Measurements from ENCODE around the gene CLPSL1.

CLPSL1 gene

DNA sequence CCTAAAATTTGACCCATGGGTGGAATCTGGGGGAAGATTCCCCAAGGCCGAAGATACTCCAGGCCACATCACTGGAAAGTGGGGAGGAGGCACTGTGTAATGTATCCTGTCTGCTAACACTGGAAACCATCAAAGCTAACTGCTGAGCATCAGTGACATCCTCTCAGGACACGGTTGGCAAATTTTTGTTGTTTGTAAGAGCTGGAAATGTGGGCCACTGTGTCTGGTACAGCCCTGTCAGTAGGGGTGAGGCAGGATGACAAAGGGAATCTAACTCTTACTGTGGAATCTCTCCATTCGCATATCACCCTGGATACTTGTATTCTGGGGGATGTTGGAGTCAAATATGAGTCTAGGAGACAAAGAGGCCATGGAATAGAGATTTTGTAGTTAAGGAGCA, 21.4 kb upstream of the CLPSL1 start:
- DNase-seq, result no peak

- DNase-seq, result no peak
Observed at GRCh38 chr6:35765739-35766138, 15.1 kb upstream of the CLPSL1 start.

DNA sequence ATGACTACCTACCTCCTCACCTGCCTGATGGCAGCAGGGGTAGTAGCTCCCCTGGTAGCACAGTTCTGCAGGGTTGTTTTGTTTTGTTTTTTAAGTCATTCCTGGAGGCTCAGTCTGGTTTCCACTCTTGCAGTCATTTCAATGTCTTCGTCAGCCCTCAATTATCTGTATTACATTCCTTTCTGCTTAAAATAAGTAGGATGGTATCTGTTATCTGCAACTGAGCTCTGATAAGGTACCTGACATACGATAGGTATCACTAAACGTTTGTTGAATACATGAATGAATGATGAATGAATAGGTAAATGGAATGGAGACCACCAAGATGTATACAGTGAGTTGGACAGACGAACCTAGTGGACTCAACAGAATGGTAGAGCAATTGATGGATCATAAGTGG, 11.6 kb upstream of the CLPSL1 start:
- DNase-seq, result no peak

DNA sequence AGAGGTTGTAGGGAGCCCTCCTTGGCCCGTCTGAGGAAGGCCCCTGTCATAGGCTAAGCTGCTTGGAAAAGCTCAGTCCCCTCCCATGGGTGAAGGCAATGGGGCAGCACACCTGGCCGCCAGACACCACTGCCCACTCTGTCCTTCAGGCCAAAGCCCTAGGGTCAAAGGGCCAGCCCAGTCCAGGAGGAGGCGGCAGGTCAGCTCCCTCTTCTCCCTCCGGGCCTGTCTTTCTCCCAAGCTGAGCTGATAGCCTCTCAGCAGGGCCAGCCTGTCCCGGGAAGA, 9.5 kb upstream of the CLPSL1 start:
- no peak for DNase-seq

DNA sequence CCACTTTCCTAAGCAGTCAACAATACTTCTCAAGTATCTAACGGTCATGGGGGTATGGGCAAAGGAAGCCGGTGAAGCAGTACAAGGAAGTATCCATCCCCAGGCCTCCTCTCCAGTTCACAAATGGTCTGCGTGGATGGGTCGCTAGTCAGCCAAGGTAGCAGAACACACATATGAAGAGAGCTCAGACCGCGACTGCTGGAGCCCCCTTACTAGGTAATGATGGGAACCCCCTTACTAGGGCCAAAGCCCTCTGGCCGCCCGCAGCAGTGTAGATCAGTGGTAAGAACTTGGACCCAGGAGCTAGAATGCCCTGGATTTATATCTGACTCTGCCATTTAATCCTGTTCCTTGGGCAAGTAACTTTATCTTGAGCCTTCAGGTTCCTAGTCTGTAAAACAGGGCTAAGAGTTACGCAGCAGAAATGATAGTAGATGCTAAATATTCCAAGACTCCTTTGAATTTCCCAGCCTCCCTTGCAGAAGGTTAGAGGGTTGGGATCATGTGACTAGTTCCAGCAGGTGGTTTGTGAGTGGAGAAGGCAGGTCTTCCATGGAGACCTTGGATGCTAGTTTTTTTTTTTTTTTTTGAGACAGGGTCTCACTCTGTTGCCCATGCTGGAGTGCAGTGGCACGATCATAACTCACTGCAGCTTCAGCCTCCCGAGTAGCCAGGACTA, 6.6 kb upstream of the CLPSL1 start:
- no peak for DNase-seq

DNA sequence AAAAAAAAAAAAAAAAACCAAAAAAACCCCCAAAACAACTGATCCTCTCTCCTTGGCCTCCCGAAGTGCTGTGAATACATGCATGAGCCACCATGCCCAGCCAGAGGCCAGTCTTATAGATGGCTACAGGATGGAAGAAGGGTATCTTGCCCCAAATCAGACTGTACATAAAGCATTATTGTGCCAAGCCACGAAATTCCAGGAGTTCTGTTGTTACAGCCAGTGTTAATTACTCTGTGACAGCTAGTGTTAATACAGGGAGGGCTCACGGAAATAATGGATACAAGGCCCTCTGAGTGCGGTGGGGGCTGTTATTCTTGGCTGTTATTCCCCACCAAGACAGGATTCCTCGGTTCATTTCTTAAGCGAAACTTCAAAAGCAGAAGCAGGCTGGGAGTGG, 5.8 kb upstream of the CLPSL1 start:
- no peak for DNase-seq

GRCh38 chr6:35776364-35777215, 4.2 kb upstream of the CLPSL1 start, which contains the start of gene CLPSL2:
CLPSL2 (plus strand) TSS chr6:35776598; CDS start chr6:35776619, 21 bp downstream.
- peak; percentile 29 for DNase-seq

DNA sequence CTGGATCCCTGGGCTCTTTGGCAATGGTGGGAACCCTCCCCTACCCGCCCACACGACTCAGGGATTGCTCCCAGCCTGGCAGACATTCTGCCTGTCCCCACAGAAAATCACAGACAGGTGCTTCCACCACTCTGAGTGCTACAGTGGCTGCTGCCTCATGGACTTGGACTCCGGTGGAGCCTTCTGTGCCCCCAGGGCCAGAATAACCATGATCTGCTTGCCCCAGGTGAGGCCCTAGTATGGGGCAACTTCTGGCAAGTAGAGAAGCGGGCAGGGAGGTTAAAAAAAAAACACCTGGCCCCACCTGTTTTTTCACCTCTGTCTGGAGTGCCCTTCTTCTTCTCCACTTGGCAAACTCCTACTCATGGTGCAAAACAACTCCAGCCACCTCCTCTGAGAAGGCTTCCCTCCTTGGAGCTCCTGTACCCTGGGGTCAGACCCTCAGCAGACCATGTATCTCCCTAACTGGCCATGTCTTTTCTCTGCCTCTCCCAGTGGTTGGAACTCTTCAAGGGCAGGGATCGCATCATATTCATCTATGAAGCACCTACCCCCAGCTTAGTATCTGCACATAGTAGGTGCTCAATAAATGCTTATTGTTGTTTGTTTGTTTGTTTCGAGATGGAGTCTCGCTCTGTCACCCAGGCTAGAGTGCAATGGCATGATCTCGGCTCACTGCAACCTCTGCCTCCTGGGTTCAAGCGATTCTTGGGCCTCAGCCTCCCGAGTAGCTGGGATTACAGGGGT, 3.3 kb upstream of the CLPSL1 start:
- no peak for DNase-seq

DNA sequence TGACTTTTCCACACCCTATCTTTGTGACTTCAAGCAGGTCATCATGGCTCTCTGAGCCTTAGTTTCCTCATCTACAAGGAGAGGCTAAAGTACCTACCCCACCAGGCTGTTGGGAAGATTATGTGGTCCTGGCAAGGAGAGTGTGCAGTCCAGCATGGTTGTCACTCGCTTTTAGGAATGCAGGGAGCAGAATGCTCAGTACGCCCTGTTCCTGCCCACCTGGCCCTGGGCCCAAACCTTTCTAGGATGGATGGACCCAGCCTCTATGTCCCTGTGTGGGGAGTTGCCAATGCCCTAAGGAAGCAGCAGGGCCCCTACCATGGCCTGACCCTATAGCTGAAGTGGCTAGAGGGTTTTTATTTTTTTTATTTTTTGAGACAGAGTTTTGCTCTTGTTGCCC, 2.4 kb upstream of the CLPSL1 start:
- DNase-seq, result no peak

- DNase-seq, result no peak
Observed at GRCh38 chr6:35781290-35781689, 471 bp downstream of the CLPSL1 start.

DNA sequence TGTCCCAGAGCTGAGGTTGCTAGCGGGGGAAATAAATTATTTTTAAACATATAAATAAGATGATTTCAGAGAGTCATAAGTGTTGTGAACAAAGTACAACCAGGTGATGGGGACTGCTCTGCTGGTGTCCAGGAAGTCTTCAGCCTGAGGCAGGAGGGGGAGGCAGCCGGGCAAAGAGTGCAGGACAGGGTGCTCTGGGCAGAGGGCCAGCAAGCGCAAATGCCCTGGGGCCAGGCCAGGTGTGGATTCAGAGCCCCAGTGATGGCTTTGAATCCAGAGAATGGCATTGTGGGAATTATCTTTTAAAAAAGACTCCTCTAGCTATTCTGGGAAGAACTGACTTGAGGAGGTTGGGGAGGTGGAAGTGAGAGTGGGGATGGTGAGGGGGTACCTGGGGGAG, 1.6 kb downstream of the CLPSL1 start:
- no peak for DNase-seq

DNA sequence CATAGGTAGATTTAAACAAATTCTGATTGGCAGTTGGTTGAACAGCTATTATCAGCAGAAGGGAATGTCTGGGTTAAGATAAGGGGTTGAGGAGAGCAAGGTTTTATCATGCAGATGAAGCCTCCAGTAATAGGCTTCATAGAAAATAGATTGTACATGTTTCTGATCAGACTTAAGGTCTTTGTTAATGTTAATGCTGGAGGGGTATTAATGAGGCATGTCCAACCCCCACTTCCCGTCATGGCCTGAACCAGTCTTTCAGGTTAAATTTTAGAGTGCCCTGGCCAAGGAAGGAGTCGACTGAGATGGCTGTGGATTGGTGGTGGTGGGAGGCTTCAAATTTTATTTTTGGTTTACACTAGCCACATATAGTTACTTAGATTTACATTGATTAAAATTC, 3.4 kb downstream of the CLPSL1 start:
- no peak for DNase-seq

GRCh38 chr6:35786272-35786671, 5.5 kb downstream of the CLPSL1 start:
- no peak for DNase-seq

- DNase-seq, result no peak
Observed at GRCh38 chr6:35786810-35787209, 6.0 kb downstream of the CLPSL1 start.

DNA sequence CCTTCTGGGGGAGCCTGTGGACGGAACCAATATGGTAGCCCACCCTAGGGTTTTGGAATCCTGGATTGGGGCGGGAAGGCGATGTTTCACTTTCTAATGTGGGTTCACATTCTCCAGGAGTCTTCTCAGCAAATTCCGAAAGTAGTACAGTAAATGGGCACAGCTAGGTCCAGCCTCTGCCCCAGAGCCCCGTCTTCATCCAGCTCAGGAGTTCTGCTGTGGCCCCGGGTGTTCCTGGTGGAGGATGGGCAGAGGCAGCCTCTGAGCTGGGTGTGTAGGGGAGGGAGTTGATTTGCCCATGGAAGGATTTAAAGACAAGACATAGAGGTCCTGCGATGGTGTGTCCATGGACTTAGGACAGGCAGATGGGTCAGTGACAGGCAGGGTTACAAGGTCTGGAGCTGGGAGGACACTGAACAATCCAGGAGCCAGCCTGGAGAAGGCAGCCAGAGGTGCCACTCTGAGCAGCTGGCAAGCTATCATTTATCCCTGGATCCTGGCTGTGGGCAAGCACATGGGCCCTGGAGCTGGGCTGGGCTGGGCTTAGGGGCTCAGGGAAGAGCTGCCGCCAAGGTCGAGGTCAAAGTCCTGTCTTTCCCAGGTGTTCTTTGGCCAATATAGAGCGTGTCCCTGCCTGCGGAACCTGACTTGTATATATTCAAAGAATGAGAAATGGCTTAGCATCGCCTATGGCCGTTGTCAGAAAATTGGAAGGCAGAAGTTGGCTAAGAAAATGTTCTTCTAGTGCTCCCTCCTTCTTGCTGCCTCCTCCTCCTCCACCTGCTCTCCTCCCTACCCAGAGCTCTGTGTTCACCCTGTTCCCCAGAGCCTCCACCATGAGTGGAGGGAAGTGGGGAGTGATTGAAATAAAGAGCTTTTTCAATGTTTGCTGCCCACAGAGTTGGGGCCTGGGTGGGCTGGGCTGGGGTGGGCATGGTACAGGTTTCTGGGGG, 6.7 kb downstream of the CLPSL1 start:
- DNase-seq, result no peak

DNA sequence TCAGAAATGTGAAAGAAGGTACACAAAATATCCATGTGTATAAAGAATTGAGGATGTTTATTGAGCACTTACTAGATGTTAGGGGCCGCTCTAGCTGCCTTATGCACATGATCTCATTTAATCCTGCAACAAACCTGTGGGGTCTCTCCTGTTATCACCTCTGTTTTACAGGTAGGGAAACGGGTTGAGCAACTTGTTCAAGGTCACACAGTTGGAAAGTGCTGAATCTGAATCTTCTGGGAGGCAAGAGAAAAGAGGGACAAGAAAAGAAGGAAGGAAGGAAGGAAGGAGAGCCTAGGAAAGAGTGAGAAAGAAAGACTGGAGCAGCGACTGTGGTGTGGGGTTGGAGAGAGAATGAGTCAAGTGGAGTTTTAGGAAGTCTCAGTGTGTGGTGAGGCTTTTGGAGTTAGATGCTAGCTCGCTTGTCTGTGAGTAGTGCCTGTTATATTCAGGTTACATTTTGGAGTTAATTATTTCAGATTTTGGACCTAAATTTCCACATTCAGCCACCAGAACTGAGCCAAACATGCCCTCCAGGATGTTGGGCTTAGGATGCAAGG, 7.7 kb downstream of the CLPSL1 start:
- DNase-seq, result no peak

GRCh38 chr6:35790683-35791082, 9.9 kb downstream of the CLPSL1 start:
- DNase-seq, result no peak

DNA sequence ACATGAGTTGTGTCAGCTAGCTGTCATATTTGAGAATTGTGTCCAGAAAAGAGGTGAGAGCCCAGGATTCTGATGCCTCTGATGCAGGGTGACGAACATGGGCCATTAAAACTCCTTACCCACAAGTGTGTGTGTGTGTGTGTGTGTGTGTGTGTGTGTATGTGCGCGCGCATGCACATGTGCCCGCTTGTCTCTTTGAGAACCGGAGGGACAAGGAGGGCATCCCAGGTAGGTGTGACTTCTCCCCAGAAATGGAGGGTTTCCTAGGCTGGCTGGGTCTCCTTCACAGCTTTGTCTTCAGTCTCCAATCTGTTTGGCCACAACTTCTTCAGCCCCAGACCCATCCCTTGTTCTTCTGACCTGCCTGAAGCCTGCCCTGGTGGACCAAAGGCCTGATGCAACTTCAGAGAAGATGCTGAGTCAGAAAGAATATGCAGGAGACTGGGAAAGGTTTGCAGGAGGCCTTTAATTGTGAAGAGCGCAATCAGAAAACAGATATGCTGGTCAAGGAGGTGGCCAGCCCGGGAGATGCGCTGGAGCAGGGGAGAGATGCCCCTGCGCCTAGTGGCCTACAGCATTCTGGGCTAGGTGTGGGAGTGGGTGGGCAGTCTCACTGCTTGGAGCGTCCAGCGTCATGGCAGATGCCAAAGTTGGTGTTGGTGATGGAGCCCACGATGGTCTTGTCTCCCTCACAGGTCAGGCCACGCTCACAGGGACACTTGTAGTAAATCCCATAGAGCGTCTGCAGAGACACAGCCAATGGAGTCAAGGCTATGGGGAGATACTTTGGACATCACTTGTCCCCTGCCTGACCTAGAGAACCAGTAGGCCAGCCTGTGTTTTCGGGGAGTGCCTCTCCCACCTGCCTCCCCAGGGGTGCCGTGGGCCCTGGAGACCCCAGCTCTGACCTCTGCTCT, 14.0 kb downstream of the CLPSL1 start:
- DNase-seq, result no peak

DNA sequence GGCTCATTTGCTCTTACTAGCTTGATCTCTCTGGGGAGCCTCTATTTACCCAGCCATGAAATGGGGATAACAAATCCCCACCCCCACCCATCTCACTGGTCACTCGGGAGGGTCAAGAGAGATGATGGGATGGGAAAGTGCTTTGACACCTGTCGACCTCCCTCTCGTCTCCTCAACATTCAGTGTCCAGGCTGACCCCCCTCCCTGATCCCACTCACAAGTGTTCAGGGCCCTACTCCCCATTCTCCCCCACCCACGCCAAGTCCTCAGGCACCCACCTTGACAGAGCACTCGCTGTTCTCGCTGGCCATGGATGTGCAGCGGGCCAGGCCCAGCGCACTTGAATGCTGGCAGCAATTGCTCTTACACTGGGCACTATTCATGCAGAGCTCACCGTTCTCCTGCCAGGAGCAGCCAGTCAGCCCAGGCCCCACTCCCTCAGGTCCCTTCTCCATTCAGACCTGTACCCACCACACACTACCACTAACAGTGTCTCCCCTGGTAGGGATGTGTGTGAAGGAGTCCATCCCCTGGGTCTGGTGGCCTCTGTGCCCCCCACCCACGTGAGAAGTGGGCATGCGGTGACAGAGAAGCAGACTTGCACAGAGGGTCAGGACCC, 14.7 kb downstream of the CLPSL1 start:
- DNase-seq, result no peak

DNA sequence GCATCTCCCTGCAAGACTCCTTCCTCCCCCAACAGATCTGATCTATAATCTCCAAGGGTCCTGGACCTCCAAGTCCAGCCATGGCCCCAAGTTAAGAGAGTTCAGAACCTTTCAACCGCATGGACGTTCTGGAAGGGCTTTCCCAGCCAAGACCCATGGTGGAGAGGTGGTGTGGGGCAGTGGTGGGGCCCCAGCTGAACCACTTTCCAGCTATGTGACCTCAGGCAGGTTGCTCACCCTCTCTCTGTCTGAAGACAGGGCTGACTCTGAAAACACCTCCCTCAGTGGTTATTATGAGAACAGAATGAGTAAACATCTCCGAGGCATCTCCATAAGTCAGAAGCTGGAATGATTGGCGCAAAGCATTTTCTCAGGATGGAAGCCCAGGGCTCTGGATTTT, 15.4 kb downstream of the CLPSL1 start:
- no peak for DNase-seq

Measured in stimulated activated CD4-positive, alpha-beta T cell treated with anti-CD3 and anti-CD28 coated beads, Interleukin-15, amount 100 ng/mL, for 24 hours (primary cell).